WTC11 (cell line): ENCODE results near the gene KDM2B. TPM values are rescaled to one million over a fixed set of nuclear protein-coding genes. Genes with fewer than 3 reads are reported as not detected.

Source experiments
- ATAC-seq: fragments of 200-7000 bp; cut with Tn5 transposase; 2 replicates; pipeline ENCODE4 v1.10.0; 2021; ENCODE audit warnings: mild to moderate bottlenecking, moderate library complexity
- CTCF ChIA-PET: fragments of 300-600 bp; sonication (Branson Sonifier 250); formaldehyde crosslinking; loops from one replicate; lab custom pipeline; 2021; ENCODE audit warnings: antibody characterized with exemption; lab: Charles Lee
- POLR2A ChIA-PET: fragments of 350-600 bp; sonication (Branson Sonifier 250); formaldehyde crosslinking; loops from one replicate; lab custom pipeline; 2021; ENCODE audit warnings: antibody characterized with exemption; lab: Charles Lee
- DNase-seq: peaks from one replicate; pipeline ENCODE4 v3.0.0; 2021; ENCODE audit warnings: low spot score
- H3K27ac Mint-ChIP-seq: 2 replicates; pipeline ENCODE4 v1.8.0; 2021; ENCODE audit warnings: mixed read lengths
- H3K27me3 Mint-ChIP-seq: 2 replicates; pipeline ENCODE4 v1.8.0; 2021; ENCODE audit warnings: low read depth, mild to moderate bottlenecking, moderate library complexity, mixed read lengths
- H3K36me3 Mint-ChIP-seq: 2 replicates; pipeline ENCODE4 v1.8.0; 2021; ENCODE audit warnings: mixed read lengths
- H3K4me1 Mint-ChIP-seq: 2 replicates; pipeline ENCODE4 v1.8.0; 2022; ENCODE audit warnings: mixed read lengths
- H3K4me3 Mint-ChIP-seq: 2 replicates; pipeline ENCODE4 v1.8.0; 2021; ENCODE audit warnings: mild to moderate bottlenecking, moderate library complexity, mixed read lengths
- H3K9me3 Mint-ChIP-seq: 2 replicates; pipeline ENCODE4 v1.8.0; 2021; ENCODE audit warnings: mixed read lengths
- ATF1 ChIP-seq: sonication (generic); formaldehyde crosslinking; IDR thresholded peaks from 2 replicates; pipeline ENCODE4 v1.8.1; 2023; ENCODE audit warnings: mild to moderate bottlenecking, moderate library complexity, missing genetic modification reagents
- CREB1 ChIP-seq: sonication (generic); formaldehyde crosslinking; IDR thresholded peaks from 2 replicates; pipeline ENCODE4 v1.8.0; 2023; ENCODE audit warnings: mild to moderate bottlenecking, missing genetic modification reagents
- CREM ChIP-seq: sonication (generic); formaldehyde crosslinking; IDR thresholded peaks from 2 replicates; pipeline ENCODE4 v1.8.1; 2022; ENCODE audit warnings: mild to moderate bottlenecking, missing genetic modification reagents, moderate library complexity
- ELF4 ChIP-seq: sonication (generic); formaldehyde crosslinking; IDR thresholded peaks from 2 replicates; pipeline ENCODE4 v1.8.1; 2022; ENCODE audit warnings: low read depth, mild to moderate bottlenecking, moderate library complexity, missing genetic modification reagents
- FOXK1 ChIP-seq: sonication (generic); formaldehyde crosslinking; IDR thresholded peaks from 2 replicates; pipeline ENCODE4 v1.8.0; 2022; ENCODE audit warnings: mild to moderate bottlenecking, moderate library complexity, missing genetic modification reagents
- FOXP1 ChIP-seq: sonication (generic); formaldehyde crosslinking; IDR thresholded peaks from 2 replicates; pipeline ENCODE4 v1.8.0; 2022; ENCODE audit warnings: missing genetic modification reagents, mild to moderate bottlenecking, moderate library complexity, borderline replicate concordance
- GRHL2 ChIP-seq: fragments of 250-450 bp; sonication (Bioruptor Pico); IDR thresholded peaks from 2 replicates; pipeline ENCODE4 v1.8.0; 2022; ENCODE audit warnings: mild to moderate bottlenecking, moderate library complexity; ENCODE audit not compliant: insufficient replicate concordance, severe bottlenecking
- JAZF1 ChIP-seq: fragments of 250-450 bp; sonication (Bioruptor Pico); IDR thresholded peaks from 2 replicates; pipeline ENCODE4 v1.9.0; 2021; ENCODE audit warnings: moderate library complexity, mild to moderate bottlenecking, inconsistent platforms
- NR2C2 ChIP-seq: sonication (generic); formaldehyde crosslinking; IDR thresholded peaks from 2 replicates; pipeline ENCODE4 v1.8.0; 2022; ENCODE audit warnings: mild to moderate bottlenecking, missing genetic modification reagents
- OVOL2 ChIP-seq: fragments of 250-450 bp; sonication (Bioruptor Pico); IDR thresholded peaks from 2 replicates; pipeline ENCODE4 v1.9.0; 2021; ENCODE audit warnings: mild to moderate bottlenecking, borderline replicate concordance
- SMAD3 ChIP-seq: sonication (generic); formaldehyde crosslinking; IDR thresholded peaks from 2 replicates; pipeline ENCODE4 v1.8.0; 2022; ENCODE audit warnings: missing genetic modification reagents, mild to moderate bottlenecking, borderline replicate concordance
- SP1 ChIP-seq: sonication (generic); formaldehyde crosslinking; conservative IDR thresholded peaks from 2 replicates; pipeline ENCODE4 v1.8.1; 2022; ENCODE audit warnings: missing genetic modification reagents
- TEAD4 ChIP-seq: sonication (generic); formaldehyde crosslinking; IDR thresholded peaks from 2 replicates; pipeline ENCODE4 v1.8.0; 2022; ENCODE audit warnings: mild to moderate bottlenecking, missing genetic modification reagents
- ZNF232 ChIP-seq: sonication (generic); formaldehyde crosslinking; IDR thresholded peaks from 2 replicates; pipeline ENCODE4 v1.8.0; 2022; ENCODE audit warnings: mild to moderate bottlenecking, missing genetic modification reagents
- ZNF671 ChIP-seq: fragments of 250-450 bp; sonication (Bioruptor Pico); IDR thresholded peaks from 2 replicates; pipeline ENCODE4 v1.8.0; 2021; ENCODE audit warnings: mild to moderate bottlenecking
- total RNA-seq: library from RNA; stranded (reverse); gene quantifications from 3 replicates; pipeline ENCODE4 v1.2.3, GENCODE V29; 2021
- TF ChIP-seq, protein P1 (sequence below): fragments of 250-450 bp; sonication (Bioruptor Pico); IDR thresholded peaks from 2 replicates; pipeline ENCODE4 v1.9.0; 2021; ENCODE audit warnings: moderate library complexity, mild to moderate bottlenecking, inconsistent platforms, borderline replicate concordance
- TF ChIP-seq, protein P2 (sequence below): sonication (generic); formaldehyde crosslinking; IDR thresholded peaks from 2 replicates; pipeline ENCODE4 v1.8.1; 2022; ENCODE audit warnings: low read depth, mild to moderate bottlenecking, moderate library complexity, missing genetic modification reagents, borderline replicate concordance
- TF ChIP-seq, protein P3 (sequence below): sonication (generic); formaldehyde crosslinking; IDR thresholded peaks from 2 replicates; pipeline ENCODE4 v1.8.1; 2023; ENCODE audit warnings: mild to moderate bottlenecking, missing genetic modification reagents
- TF ChIP-seq, protein P4 (sequence below): fragments of 200-600 bp; IDR thresholded peaks from 2 replicates; pipeline ENCODE4 v1.8.0; 2022; ENCODE audit warnings: antibody characterized with exemption
- TF ChIP-seq, protein P5 (sequence below): sonication (generic); formaldehyde crosslinking; IDR thresholded peaks from 2 replicates; pipeline ENCODE4 v1.8.0; 2022; ENCODE audit warnings: mild to moderate bottlenecking, missing genetic modification reagents
- TF ChIP-seq, protein P6 (sequence below): sonication (generic); formaldehyde crosslinking; IDR thresholded peaks from 2 replicates; pipeline ENCODE4 v1.8.0; 2023; ENCODE audit warnings: missing genetic modification reagents
- TF ChIP-seq, protein P7 (sequence below): sonication (generic); formaldehyde crosslinking; conservative IDR thresholded peaks from 2 replicates; pipeline ENCODE4 v1.8.1; 2022; ENCODE audit warnings: mild to moderate bottlenecking, missing genetic modification reagents

The KDM2B gene
- total RNA-seq, 1 experiment from 2014 or later, result 147 TPM

DNA sequence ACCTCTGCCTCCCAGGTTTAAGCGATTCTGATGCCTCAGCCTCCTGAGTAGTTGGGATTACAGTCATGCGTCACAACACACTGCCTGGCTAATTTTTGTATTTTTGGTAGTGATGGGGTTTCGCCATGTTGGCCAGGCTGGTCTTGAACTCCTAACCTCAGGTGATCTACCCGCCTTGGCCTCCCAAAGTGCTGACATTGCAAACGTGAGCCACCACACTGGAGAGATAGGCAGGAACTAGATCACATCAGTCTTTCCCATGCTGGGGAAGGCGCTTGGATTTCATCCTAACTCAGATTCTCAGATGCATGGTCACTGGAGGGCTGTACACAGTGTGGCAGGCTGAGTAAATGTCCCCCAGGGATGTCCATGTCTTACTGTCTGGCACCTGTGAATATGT, 27.5 kb upstream of the KDM2B start (continued):
- TF ChIP-seq ELF4 (CRISPR knock-in tag), result no peak
- no peak for TF ChIP-seq ZNF671 (CRISPR knock-in tag)
- no peak for TF ChIP-seq OVOL2 (CRISPR knock-in tag)
- TF ChIP-seq, all 79 proteins: peak for 0

DNA sequence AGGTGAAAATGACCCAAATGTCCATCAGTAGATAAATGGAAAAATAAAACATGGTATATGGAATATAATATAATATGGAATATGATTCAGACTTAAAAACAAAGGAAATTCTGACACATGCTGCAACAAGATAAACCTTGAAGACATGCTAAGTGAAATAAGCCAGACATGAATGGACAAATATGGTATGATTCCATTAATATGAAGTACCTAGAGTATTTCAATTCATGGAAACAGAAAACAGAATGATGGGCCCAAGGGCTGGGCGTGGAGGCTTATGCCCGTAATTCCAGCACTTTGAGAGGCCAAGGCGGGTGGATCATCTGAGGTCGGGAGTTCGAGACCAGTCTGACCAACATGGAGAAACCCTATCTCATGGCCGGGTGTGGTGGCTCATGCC, 22.8 kb upstream of the KDM2B start:
- Mint-ChIP-seq H3K4me1 (no peaks in the 10 kb centered on the region), H3K4me3 (no peak overlapping the region), H3K27me3 (no peaks in the 10 kb centered on the region; the same call in 1 of the 2 replicates), H3K9me3 (peaks cover 2% of the 10 kb centered on the region; the same call in 1 of the 2 replicates), H3K36me3 (0 out of 2 replicates have a peak, but pooled peaks cover 2% of the 10 kb centered on the region), H3K27ac (no peak overlapping the region)
- TF ChIP-seq SMAD3 (CRISPR knock-in tag), result no peak
- TF ChIP-seq NR2C2 (CRISPR knock-in tag), result no peak
- TF ChIP-seq, protein P1, sequence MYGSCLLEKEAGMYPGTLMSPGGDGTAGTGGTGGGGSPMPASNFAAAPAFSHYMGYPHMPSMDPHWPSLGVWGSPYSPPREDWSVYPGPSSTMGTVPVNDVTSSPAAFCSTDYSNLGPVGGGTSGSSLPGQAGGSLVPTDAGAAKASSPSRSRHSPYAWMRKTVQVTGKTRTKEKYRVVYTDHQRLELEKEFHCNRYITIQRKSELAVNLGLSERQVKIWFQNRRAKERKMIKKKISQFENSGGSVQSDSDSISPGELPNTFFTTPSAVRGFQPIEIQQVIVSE (CRISPR knock-in tag), result no peak
- no peak for TF ChIP-seq JAZF1 (CRISPR knock-in tag)
- TF ChIP-seq FOXP1, result no peak
- TF ChIP-seq FOXK1, result no peak
- no peak for TF ChIP-seq ELF4 (CRISPR knock-in tag)
- POLR2A ChIA-PET, result no interaction called here
- ATAC-seq, result no peak
- CTCF ChIA-PET, result no interaction called here
- no peak for DNase-seq

DNA sequence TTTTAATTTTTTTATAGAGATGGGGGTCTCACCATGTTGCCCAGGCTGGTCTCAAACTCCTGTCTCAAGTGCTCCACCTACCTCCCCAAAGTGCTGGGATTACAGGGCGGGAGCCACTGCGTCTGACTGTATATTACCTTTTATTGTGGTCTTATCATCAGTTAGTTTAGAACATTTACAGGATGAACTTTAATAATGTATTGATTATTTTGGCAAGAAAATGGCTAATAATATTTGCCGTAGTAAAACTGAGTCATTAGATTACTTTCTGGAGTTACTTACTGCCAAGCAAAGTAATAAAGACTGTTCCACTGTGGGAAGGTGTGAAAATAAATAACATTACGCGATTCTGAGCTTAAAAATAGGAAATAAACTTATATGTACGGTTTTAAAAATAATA, 21.9 kb upstream of the KDM2B start:
- POLR2A ChIA-PET, result no interaction called here
- no peak overlapping the region for H3K27ac Mint-ChIP-seq
- DNase-seq, result no peak
- TF ChIP-seq, protein P2, sequence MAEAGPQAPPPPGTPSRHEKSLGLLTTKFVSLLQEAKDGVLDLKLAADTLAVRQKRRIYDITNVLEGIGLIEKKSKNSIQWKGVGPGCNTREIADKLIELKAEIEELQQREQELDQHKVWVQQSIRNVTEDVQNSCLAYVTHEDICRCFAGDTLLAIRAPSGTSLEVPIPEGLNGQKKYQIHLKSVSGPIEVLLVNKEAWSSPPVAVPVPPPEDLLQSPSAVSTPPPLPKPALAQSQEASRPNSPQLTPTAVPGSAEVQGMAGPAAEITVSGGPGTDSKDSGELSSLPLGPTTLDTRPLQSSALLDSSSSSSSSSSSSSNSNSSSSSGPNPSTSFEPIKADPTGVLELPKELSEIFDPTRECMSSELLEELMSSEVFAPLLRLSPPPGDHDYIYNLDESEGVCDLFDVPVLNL, result no peak
- no peaks in the 10 kb centered on the region for H3K4me1 Mint-ChIP-seq
- no peaks in the 10 kb centered on the region for H3K9me3 Mint-ChIP-seq
- no peak for ATAC-seq
- no peaks in the 10 kb centered on the region; the same call in 1 of the 2 replicates for H3K27me3 Mint-ChIP-seq
- CTCF ChIA-PET, result interaction anchor here (0.7 kb wide), 1 partner anchor 23 kb away, joined by 5 read pairs; no protein-coding TSS in a partner anchor
- H3K4me3 Mint-ChIP-seq, result no peak overlapping the region
- 0 out of 2 replicates have a peak, but pooled peaks cover 2% of the 10 kb centered on the region for H3K36me3 Mint-ChIP-seq

DNA sequence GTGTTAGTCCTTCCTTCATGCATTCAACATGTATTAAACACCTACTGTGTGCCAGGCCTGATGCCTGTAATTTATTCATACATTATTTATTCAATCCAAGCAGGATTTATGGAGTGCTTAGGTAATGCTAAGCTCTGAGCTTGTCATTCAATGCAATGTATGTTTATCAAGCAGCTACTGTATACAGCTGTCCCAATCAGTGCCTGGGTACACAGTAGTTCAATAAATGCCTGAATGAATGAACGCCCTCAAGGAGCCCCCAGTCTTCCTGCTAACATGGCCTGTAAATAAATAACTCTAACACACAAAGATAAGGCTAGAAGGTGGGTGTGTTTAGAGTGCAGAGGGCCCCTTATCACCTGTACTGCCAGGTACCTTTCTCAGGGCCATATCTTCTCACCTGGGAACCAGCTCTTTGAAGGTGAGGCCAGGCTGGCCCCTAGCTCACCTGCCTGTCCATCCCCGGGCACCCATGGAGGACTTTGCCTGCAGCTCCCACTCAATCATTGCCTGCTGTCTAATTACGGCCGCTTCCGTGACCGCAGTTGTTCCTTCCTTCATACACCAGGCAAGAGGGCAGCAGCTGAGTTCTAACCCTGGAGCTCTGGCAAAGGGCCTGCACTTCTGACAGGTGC, 20.0 kb upstream of the KDM2B start:
- peak overlapping the region; percentile 74 for H3K27ac Mint-ChIP-seq

DNA sequence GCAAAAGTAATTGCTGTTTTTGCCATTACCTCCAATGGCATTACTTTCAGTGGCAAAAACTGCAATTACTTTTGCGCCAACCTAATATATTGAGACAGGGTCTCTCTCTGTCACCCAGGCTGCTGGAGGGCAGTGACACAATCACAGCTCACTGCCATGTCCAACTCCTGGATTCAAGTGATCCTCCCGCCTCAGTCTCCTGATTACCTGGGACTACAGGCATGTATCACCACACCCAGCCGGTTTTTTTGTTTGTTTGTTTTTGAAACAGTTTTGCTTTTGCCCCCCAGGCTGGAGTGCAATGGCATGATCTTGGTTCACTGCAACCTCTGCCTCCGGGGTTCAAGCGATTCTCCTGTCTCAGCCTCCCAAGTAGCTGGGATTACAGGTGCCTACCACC, 15.7 kb upstream of the KDM2B start:
- POLR2A ChIA-PET, result no interaction called here
- ATAC-seq (no peak), DNase-seq (no peak)
- H3K27me3 Mint-ChIP-seq, result no peaks in the 10 kb centered on the region
- H3K9me3 Mint-ChIP-seq, result no peaks in the 10 kb centered on the region
- H3K36me3 Mint-ChIP-seq, result peaks cover 18% of the 10 kb centered on the region
- peaks cover 13% of the 10 kb centered on the region for H3K4me1 Mint-ChIP-seq
- CTCF ChIA-PET, result interaction anchor here (1.2 kb wide), 1 partner anchor 44 kb away, joined by 3 read pairs; no protein-coding TSS in a partner anchor
- TF ChIP-seq, protein P3, sequence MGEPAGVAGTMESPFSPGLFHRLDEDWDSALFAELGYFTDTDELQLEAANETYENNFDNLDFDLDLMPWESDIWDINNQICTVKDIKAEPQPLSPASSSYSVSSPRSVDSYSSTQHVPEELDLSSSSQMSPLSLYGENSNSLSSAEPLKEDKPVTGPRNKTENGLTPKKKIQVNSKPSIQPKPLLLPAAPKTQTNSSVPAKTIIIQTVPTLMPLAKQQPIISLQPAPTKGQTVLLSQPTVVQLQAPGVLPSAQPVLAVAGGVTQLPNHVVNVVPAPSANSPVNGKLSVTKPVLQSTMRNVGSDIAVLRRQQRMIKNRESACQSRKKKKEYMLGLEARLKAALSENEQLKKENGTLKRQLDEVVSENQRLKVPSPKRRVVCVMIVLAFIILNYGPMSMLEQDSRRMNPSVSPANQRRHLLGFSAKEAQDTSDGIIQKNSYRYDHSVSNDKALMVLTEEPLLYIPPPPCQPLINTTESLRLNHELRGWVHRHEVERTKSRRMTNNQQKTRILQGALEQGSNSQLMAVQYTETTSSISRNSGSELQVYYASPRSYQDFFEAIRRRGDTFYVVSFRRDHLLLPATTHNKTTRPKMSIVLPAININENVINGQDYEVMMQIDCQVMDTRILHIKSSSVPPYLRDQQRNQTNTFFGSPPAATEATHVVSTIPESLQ (CRISPR knock-in tag), result no peak
- no peak for TF ChIP-seq NR2C2 (CRISPR knock-in tag)
- TF ChIP-seq CREB1, result no peak
- TF ChIP-seq, protein P4, sequence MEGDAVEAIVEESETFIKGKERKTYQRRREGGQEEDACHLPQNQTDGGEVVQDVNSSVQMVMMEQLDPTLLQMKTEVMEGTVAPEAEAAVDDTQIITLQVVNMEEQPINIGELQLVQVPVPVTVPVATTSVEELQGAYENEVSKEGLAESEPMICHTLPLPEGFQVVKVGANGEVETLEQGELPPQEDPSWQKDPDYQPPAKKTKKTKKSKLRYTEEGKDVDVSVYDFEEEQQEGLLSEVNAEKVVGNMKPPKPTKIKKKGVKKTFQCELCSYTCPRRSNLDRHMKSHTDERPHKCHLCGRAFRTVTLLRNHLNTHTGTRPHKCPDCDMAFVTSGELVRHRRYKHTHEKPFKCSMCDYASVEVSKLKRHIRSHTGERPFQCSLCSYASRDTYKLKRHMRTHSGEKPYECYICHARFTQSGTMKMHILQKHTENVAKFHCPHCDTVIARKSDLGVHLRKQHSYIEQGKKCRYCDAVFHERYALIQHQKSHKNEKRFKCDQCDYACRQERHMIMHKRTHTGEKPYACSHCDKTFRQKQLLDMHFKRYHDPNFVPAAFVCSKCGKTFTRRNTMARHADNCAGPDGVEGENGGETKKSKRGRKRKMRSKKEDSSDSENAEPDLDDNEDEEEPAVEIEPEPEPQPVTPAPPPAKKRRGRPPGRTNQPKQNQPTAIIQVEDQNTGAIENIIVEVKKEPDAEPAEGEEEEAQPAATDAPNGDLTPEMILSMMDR, result no peak
- TF ChIP-seq, protein P5, sequence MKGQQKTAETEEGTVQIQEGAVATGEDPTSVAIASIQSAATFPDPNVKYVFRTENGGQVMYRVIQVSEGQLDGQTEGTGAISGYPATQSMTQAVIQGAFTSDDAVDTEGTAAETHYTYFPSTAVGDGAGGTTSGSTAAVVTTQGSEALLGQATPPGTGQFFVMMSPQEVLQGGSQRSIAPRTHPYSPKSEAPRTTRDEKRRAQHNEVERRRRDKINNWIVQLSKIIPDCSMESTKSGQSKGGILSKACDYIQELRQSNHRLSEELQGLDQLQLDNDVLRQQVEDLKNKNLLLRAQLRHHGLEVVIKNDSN (CRISPR knock-in tag), result no peak
- TF ChIP-seq, protein P6, sequence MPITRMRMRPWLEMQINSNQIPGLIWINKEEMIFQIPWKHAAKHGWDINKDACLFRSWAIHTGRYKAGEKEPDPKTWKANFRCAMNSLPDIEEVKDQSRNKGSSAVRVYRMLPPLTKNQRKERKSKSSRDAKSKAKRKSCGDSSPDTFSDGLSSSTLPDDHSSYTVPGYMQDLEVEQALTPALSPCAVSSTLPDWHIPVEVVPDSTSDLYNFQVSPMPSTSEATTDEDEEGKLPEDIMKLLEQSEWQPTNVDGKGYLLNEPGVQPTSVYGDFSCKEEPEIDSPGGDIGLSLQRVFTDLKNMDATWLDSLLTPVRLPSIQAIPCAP (CRISPR knock-in tag), result no peak
- no peak for TF ChIP-seq ATF1 (CRISPR knock-in tag)
- H3K4me3 Mint-ChIP-seq, result no peak overlapping the region
- no peak overlapping the region for H3K27ac Mint-ChIP-seq

More for the DNA sequence above, 20.0 kb upstream of the KDM2B start:
- ChIA-PET CTCF (interaction anchor here (0.8 to 1.3 kb wide), 3 partner anchors 23 to 31 kb away, joined by 3 to 5 read pairs (median 4); no protein-coding TSS in a partner anchor), POLR2A (no interaction called here)
- Mint-ChIP-seq H3K27me3 (no peaks in the 10 kb centered on the region; the same call in 1 of the 2 replicates), H3K4me1 (peaks cover under 1% of the 10 kb centered on the region; the same call in 1 of the 2 replicates), H3K36me3 (peaks cover 9% of the 10 kb centered on the region), H3K9me3 (no peaks in the 10 kb centered on the region), H3K4me3 (no peak overlapping the region)
- ATAC-seq (no peak), DNase-seq (no peak)
- no peak for TF ChIP-seq SP1 (CRISPR knock-in tag)
- TF ChIP-seq, protein P7, sequence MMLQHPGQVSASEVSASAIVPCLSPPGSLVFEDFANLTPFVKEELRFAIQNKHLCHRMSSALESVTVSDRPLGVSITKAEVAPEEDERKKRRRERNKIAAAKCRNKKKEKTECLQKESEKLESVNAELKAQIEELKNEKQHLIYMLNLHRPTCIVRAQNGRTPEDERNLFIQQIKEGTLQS (CRISPR knock-in tag), result no peak
- TF ChIP-seq ZNF671 (CRISPR knock-in tag), result no peak
- TF ChIP-seq CREM (CRISPR knock-in tag), result no peak
- no peak for TF ChIP-seq GRHL2 (CRISPR knock-in tag)
- TF ChIP-seq ZNF232 (CRISPR knock-in tag), result no peak
- no peak for TF ChIP-seq TEAD4 (CRISPR knock-in tag)
